Measurements from ENCODE around the gene XPO5.

XPO5 gene

GRCh38 chr6:43489277-43490072 lies 86.4 kb downstream of the XPO5 start:
- Histone ChIP-seq H3K4me1 (ENCODE audit: control insufficient read depth, insufficient read depth, low read length, unreplicated experiment) (peaks cover 52% of the 10 kb centered on the region), H3K4me3 (ENCODE audit: low read depth, low read length) (no peak overlapping the region), H3K36me3 (ENCODE audit: insufficient read depth, low read length) (peaks cover 5% of the 10 kb centered on the region; the same call in 1 of the 2 replicates), H3K27me3 (ENCODE audit: insufficient read depth, low read length) (no peaks in the 10 kb centered on the region), H3K27ac (ENCODE audit: low read depth, low read length) (no peak overlapping the region), H2AFZ (ENCODE audit: low read length, unreplicated experiment) (no peak overlapping the region), H3K79me2 (ENCODE audit: control insufficient read depth, insufficient read depth, low read length, unreplicated experiment) (peaks cover 34% of the 10 kb centered on the region)

DNA sequence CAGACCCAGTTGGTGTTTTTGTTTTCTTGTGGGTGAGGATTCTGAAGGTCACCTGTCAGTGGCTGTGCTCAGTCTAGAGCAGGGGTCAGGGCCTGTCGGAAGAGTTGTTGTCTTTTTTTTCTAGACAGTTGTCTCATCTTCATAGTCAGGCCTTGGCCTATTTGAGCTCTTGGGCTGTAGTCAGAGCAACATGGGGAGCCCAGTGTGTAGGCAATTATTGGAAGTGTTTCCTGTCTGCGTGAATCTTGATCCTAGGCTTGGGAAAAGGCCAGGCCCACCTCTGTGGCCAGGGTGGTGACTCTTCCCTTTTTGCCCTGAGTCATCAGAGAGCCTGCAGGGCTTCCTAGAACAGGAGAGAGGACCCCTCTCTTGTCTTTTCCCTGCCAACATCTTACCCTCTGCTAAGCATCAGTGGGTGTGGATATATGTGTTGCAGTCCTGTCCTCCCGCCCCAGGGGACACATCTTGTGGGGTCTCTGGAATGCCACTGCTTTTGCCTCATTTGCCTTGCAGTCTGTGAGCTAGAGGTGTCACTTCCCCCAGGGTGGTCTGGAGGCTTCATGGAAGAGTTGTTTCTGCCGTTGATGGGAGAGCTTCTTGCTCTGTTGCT lies 87.1 kb downstream of the XPO5 start:
- Histone ChIP-seq H3K4me3 (ENCODE audit: low read depth, low read length) (no peak overlapping the region), H2AFZ (ENCODE audit: low read length, unreplicated experiment) (no peak overlapping the region), H3K27ac (ENCODE audit: low read depth, low read length) (no peak overlapping the region), H3K27me3 (ENCODE audit: insufficient read depth, low read length) (no peaks in the 10 kb centered on the region), H3K4me1 (ENCODE audit: control insufficient read depth, insufficient read depth, low read length, unreplicated experiment) (peaks cover 45% of the 10 kb centered on the region), H3K79me2 (ENCODE audit: control insufficient read depth, insufficient read depth, low read length, unreplicated experiment) (peaks cover 31% of the 10 kb centered on the region), H3K36me3 (ENCODE audit: insufficient read depth, low read length) (peaks cover 5% of the 10 kb centered on the region; the same call in 1 of the 2 replicates)

DNA sequence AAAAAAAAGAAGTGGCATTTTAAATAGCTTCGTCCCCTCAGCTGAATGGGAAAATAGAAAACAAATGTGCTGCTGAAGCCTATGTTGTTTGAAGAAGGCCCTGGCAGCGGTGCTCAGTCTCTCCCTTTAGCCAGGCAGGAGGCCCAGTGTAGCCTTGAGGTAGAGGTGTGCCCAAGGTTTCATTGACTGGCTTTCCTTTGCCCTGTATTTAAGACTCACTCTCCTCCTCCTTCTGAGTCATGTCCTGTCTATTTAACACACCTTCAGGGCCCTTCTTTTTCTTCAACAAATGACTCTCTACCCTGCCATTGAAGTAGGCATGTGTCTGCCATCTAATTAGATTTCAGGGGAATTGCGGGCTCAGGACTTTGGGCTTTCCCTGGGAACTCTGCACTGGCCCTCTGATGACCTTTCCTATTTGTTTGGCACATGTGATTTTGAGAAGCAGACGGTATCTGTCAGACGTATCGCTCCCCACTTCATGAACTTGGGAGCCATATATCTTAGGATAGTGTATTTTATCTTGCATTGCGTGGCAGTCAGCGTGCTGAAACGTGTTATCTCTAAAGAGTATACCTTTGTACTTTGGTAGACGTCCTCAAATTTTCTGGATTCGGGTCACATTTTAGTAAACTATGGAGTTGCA lies 94.1 kb downstream of the XPO5 start:
- Histone ChIP-seq H3K79me2 (ENCODE audit: control insufficient read depth, insufficient read depth, low read length, unreplicated experiment) (peaks cover 48% of the 10 kb centered on the region), H3K4me3 (ENCODE audit: low read depth, low read length) (no peak overlapping the region), H3K27ac (ENCODE audit: low read depth, low read length) (no peak overlapping the region), H3K4me1 (ENCODE audit: control insufficient read depth, insufficient read depth, low read length, unreplicated experiment) (peaks cover 10% of the 10 kb centered on the region), H3K36me3 (ENCODE audit: insufficient read depth, low read length) (0 out of 2 replicates have a peak, but pooled peaks cover under 1% of the 10 kb centered on the region), H3K27me3 (ENCODE audit: insufficient read depth, low read length) (no peaks in the 10 kb centered on the region), H2AFZ (ENCODE audit: low read length, unreplicated experiment) (no peak overlapping the region)

DNA sequence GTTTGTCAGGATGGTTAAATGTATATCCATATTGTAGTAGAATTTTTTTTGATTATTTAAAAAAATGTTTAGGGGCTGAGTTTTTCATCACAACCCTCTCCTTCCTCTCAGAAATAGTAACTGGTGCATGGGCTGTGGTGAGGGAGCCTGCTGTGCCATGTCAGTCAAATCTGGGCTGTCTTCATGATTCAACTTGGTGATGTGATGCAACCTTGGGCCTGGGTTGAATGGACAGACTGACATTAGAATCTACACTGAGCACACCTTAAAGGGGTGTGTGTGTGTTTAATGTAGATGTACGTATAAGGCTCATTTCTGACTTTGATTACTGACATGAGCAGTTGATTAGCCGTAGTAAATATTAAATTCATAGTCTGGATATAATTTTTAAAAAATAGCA lies 94.8 kb downstream of the XPO5 start:
- no peak overlapping the region for H2AFZ ChIP-seq (ENCODE audit: low read length, unreplicated experiment)
- no peaks in the 10 kb centered on the region for H3K36me3 ChIP-seq (ENCODE audit: insufficient read depth, low read length)
- H3K27me3 ChIP-seq (ENCODE audit: insufficient read depth, low read length), result no peaks in the 10 kb centered on the region
- no peak overlapping the region for H3K27ac ChIP-seq (ENCODE audit: low read depth, low read length)
- H3K4me1 ChIP-seq (ENCODE audit: control insufficient read depth, insufficient read depth, low read length, unreplicated experiment), result peaks cover 10% of the 10 kb centered on the region
- H3K4me3 ChIP-seq (ENCODE audit: low read depth, low read length), result no peak overlapping the region
- H3K79me2 ChIP-seq (ENCODE audit: control insufficient read depth, insufficient read depth, low read length, unreplicated experiment), result peaks cover 47% of the 10 kb centered on the region

DNA sequence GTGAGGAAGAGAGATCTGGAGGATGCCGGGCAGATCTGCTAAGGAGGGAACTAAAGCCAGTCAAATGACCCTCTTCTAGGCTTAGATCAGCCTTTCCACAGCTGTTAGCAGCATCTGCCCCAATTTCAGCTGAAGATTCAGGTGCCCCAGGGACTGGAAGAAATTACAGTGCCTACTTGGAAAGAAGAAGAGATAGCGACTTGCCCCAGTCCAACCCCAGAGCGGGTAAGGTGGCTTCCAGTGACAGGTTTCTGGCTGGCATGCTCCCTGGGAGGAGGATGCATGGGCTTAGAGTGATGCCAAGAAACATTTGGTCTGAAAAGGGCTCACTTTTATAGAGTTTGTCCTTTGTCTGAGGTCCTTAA lies 97.8 kb downstream of the XPO5 start:
- peak overlapping the region; percentile 85 for H2AFZ ChIP-seq (ENCODE audit: low read length, unreplicated experiment)
- H3K36me3 ChIP-seq (ENCODE audit: insufficient read depth, low read length), result no peaks in the 10 kb centered on the region
- H3K4me1 ChIP-seq (ENCODE audit: control insufficient read depth, insufficient read depth, low read length, unreplicated experiment), result peaks cover 10% of the 10 kb centered on the region
- peaks cover 40% of the 10 kb centered on the region for H3K79me2 ChIP-seq (ENCODE audit: control insufficient read depth, insufficient read depth, low read length, unreplicated experiment)
- peak overlapping the region; percentile 87 for H3K4me3 ChIP-seq (ENCODE audit: low read depth, low read length)
- H3K27me3 ChIP-seq (ENCODE audit: insufficient read depth, low read length), result no peaks in the 10 kb centered on the region
- H3K27ac ChIP-seq (ENCODE audit: low read depth, low read length), result peak overlapping the region; percentile 43; the same call in 1 of the 2 replicates

- H3K27ac ChIP-seq (ENCODE audit: low read depth, low read length), result peak within 1 kb of the TSS; percentile 43; the same call in 1 of the 2 replicates
- H3K4me3 ChIP-seq (ENCODE audit: low read depth, low read length), result peak within 1 kb of the TSS; percentile 87
- no peaks in the 10 kb centered on the region for H3K36me3 ChIP-seq (ENCODE audit: insufficient read depth, low read length)
- no peaks in the 10 kb centered on the region for H3K27me3 ChIP-seq (ENCODE audit: insufficient read depth, low read length)
- H2AFZ ChIP-seq (ENCODE audit: low read length, unreplicated experiment), result peak within 1 kb of the TSS; percentile 93
- peaks cover 37% of the 10 kb centered on the region for H3K79me2 ChIP-seq (ENCODE audit: control insufficient read depth, insufficient read depth, low read length, unreplicated experiment)
- peaks cover 10% of the 10 kb centered on the region for H3K4me1 ChIP-seq (ENCODE audit: control insufficient read depth, insufficient read depth, low read length, unreplicated experiment)
These were observed 98.4 kb downstream of the XPO5 start, which contains the start of gene TJAP1 for GRCh38 chr6:43477235-43478007. Gene TJAP1, plus strand, starts transcription at chr6:43477570. Its CDS starts 21,432 bp downstream, at chr6:43499002.

DNA sequence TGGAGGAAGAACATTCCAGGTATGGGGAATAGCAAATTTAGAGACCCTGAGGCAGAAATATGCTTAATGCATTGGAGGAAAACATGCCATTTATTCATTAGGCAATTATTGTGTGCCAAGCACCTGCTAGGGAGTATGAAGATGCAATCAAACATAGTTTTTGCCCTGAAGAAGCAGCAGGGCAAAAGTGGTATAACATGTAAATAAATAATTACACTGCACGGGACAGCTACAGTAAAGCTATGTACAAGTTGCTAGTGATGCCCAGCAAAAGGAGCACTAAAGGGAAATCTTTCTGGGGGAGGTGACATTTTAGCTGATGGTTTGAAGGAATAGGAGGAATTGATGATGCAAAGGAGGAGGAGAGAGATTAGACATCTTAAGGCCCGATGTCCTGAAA lies 99.1 kb downstream of the XPO5 start:
- H3K4me1 ChIP-seq (ENCODE audit: control insufficient read depth, insufficient read depth, low read length, unreplicated experiment), result peaks cover 10% of the 10 kb centered on the region
- no peaks in the 10 kb centered on the region for H3K36me3 ChIP-seq (ENCODE audit: insufficient read depth, low read length)
- peak overlapping the region; percentile 87 for H3K4me3 ChIP-seq (ENCODE audit: low read depth, low read length)
- H3K27ac ChIP-seq (ENCODE audit: low read depth, low read length), result peak overlapping the region; percentile 7; the same call in 1 of the 2 replicates
- no peaks in the 10 kb centered on the region for H3K27me3 ChIP-seq (ENCODE audit: insufficient read depth, low read length)
- H2AFZ ChIP-seq (ENCODE audit: low read length, unreplicated experiment), result peak overlapping the region; percentile 93
- peaks cover 30% of the 10 kb centered on the region for H3K79me2 ChIP-seq (ENCODE audit: control insufficient read depth, insufficient read depth, low read length, unreplicated experiment)

GRCh38 chr6:43475516-43475915 lies 100.3 kb downstream of the XPO5 start:
- Histone ChIP-seq H3K79me2 (ENCODE audit: control insufficient read depth, insufficient read depth, low read length, unreplicated experiment) (peaks cover 27% of the 10 kb centered on the region), H3K4me1 (ENCODE audit: control insufficient read depth, insufficient read depth, low read length, unreplicated experiment) (peaks cover 10% of the 10 kb centered on the region), H2AFZ (ENCODE audit: low read length, unreplicated experiment) (no peak overlapping the region), H3K27me3 (ENCODE audit: insufficient read depth, low read length) (no peaks in the 10 kb centered on the region), H3K4me3 (ENCODE audit: low read depth, low read length) (no peak overlapping the region), H3K36me3 (ENCODE audit: insufficient read depth, low read length) (no peaks in the 10 kb centered on the region), H3K27ac (ENCODE audit: low read depth, low read length) (no peak overlapping the region)

- H3K4me1 ChIP-seq (ENCODE audit: control insufficient read depth, insufficient read depth, low read length, unreplicated experiment), result no peaks in the 10 kb centered on the region
- H2AFZ ChIP-seq (ENCODE audit: low read length, unreplicated experiment), result no peak overlapping the region
- no peaks in the 10 kb centered on the region for H3K79me2 ChIP-seq (ENCODE audit: control insufficient read depth, insufficient read depth, low read length, unreplicated experiment)
- no peak overlapping the region for H3K27ac ChIP-seq (ENCODE audit: low read depth, low read length)
- no peaks in the 10 kb centered on the region for H3K27me3 ChIP-seq (ENCODE audit: insufficient read depth, low read length)
- H3K4me3 ChIP-seq (ENCODE audit: low read depth, low read length), result no peak overlapping the region
- no peaks in the 10 kb centered on the region for H3K36me3 ChIP-seq (ENCODE audit: insufficient read depth, low read length)
These were observed 103.3 kb downstream of the XPO5 start for GRCh38 chr6:43472515-43472914.

All from ACC112 (cell line).